Thymus (tissue), 14 donors: ENCODE results near the gene KBTBD2. TPM values are rescaled to one million over a fixed set of nuclear protein-coding genes. Genes with fewer than 3 reads are reported as not detected.

Experiments used
- DNase-seq, 9 donors: peaks; one replicate each; pipeline ENCODE4 v3.0.0-alpha.2; 2013; ENCODE audit warnings: low spot score in 9 of 9, low read depth in 6 of 9, missing footprints in 1 of 9
- H3K27ac ChIP-seq, 2 donors: one replicate each; pipeline ENCODE4 v1.5.1; 2013; ENCODE audit warnings: control low read depth in 1 of 2, low read depth in 1 of 2, low read length in 1 of 2, mild to moderate bottlenecking in 1 of 2, moderate library complexity in 1 of 2
- H3K27me3 ChIP-seq, 2 donors: one replicate each; pipeline ENCODE4 v1.5.1; 2013; ENCODE audit warnings: low read length in 1 of 2; ENCODE audit not compliant: control insufficient read depth in 2 of 2, insufficient read depth in 1 of 2
- H3K36me3 ChIP-seq, 2 donors: one replicate each; pipeline ENCODE4 v1.5.1; 2013; ENCODE audit warnings: low read length in 1 of 2, mild to moderate bottlenecking in 1 of 2, moderate library complexity in 1 of 2; ENCODE audit not compliant: control insufficient read depth in 2 of 2, insufficient read depth in 2 of 2
- H3K4me1 ChIP-seq, 2 donors: one replicate each; pipeline ENCODE4 v1.5.1; 2013; ENCODE audit warnings: low read length in 2 of 2; ENCODE audit not compliant: control insufficient read depth in 2 of 2, insufficient read depth in 2 of 2
- H3K4me3 ChIP-seq, 2 donors: one replicate each; pipeline ENCODE4 v1.5.1; 2013; ENCODE audit warnings: low read length in 2 of 2, control low read depth in 1 of 2, mild to moderate bottlenecking in 1 of 2
- H3K9me3 ChIP-seq, 2 donors: one replicate each; pipeline ENCODE4 v1.5.1; 2013; ENCODE audit warnings: low read length in 1 of 2, mild to moderate bottlenecking in 1 of 2; ENCODE audit not compliant: control insufficient read depth in 2 of 2, insufficient read depth in 1 of 2
- WGBS: extraction: QIAGEN DNeasy Blood & Tissue Kit; methylation state at CpG from one replicate; pipeline ENCODE4 v1.1.7; 2013; 5-methylcytosine and 5-hydroxymethylcytosine counted together
- long read RNA-seq, 10 donors: transcript quantifications; one replicate each; lab custom pipeline, GENCODE V29; 2026
- polyA plus RNA-seq: library from polyadenylated mRNA; stranded (reverse); fragments of 200-250 nt; gene quantifications from one replicate; pipeline ENCODE4 v1.2.3, GENCODE V29; 2013
- total RNA-seq: library from RNA; stranded (reverse); fragments of 120-200 nt; gene quantifications from one replicate; pipeline ENCODE4 v1.2.4, GENCODE V29; 2013
- donor health status: healthy.

Gene KBTBD2
- total RNA-seq (31.3 TPM), polyA plus RNA-seq (24.1 TPM)
- long read RNA-seq, donor 1, result 0 reads
- long read RNA-seq, donor 2, result 0 reads
- long read RNA-seq, donor 3, transcript KBTBD2-201 (4 exons, 3,745 nt), result major isoform, 10 of 10 reads
- long read RNA-seq, donor 3, partial matches to known transcripts, result 0 of 10 reads
- long read RNA-seq, donor 3, other reads (novel, unspliced or antisense), result 0 of 10 reads
- long read RNA-seq, donor 4, transcript KBTBD2-201 (4 exons, 3,745 nt), result major isoform, 6 of 6 reads
- long read RNA-seq, donor 4, partial matches to known transcripts, result 0 of 6 reads
- long read RNA-seq, donor 4, other reads (novel, unspliced or antisense), result 0 of 6 reads
- long read RNA-seq, donor 5, transcript KBTBD2-201 (4 exons, 3,745 nt), result major isoform, 14 of 14 reads
- long read RNA-seq, donor 5, partial matches to known transcripts, result 0 of 14 reads
- long read RNA-seq, donor 5, other reads (novel, unspliced or antisense), result 0 of 14 reads
- long read RNA-seq, donor 6, transcript KBTBD2-201 (4 exons, 3,745 nt), result major isoform, 9 of 9 reads
- long read RNA-seq, donor 6, partial matches to known transcripts, result 0 of 9 reads
- long read RNA-seq, donor 6, other reads (novel, unspliced or antisense), result 0 of 9 reads
- long read RNA-seq, donor 7, transcript KBTBD2-201 (4 exons, 3,745 nt), result major isoform, 8 of 8 reads
- long read RNA-seq, donor 7, partial matches to known transcripts, result 0 of 8 reads
- long read RNA-seq, donor 7, other reads (novel, unspliced or antisense), result 0 of 8 reads
- long read RNA-seq, donor 8, partial matches to known transcripts, result 0 of 2 reads
- long read RNA-seq, donor 8, other reads (novel, unspliced or antisense), result 0 of 2 reads
- long read RNA-seq, donor 9, transcript KBTBD2-201 (4 exons, 3,745 nt), result major isoform, 5 of 5 reads
- long read RNA-seq, donor 9, partial matches to known transcripts, result 0 of 5 reads
- long read RNA-seq, donor 9, other reads (novel, unspliced or antisense), result 0 of 5 reads
- long read RNA-seq, donor 10, transcript KBTBD2-201 (4 exons, 3,745 nt), result major isoform, 5 of 5 reads
- long read RNA-seq, donor 10, partial matches to known transcripts, result 0 of 5 reads
- long read RNA-seq, donor 10, other reads (novel, unspliced or antisense), result 0 of 5 reads

- H3K4me1 ChIP-seq, result peaks cover 7 to 20% of the 10 kb centered on the region in 2 donors
- WGBS, result under 1% methylated on average over 104 of the region's 104 CpGs
These were observed at the start of gene KBTBD2 for GRCh38 chr7:32891043-32891799. KBTBD2 (minus strand) TSS chr7:32891760; CDS start chr7:32879604, 12,156 bp downstream.

GRCh38 chr7:32941181-32941580, 49.6 kb upstream of the KBTBD2 start:
- peaks cover 1 to 3% of the 10 kb centered on the region in 2 donors for H3K9me3 ChIP-seq
- peaks cover 5 to 8% of the 10 kb centered on the region in 2 donors for H3K4me1 ChIP-seq
- 90% methylated on average over 5 of the region's 5 CpGs for WGBS
- H3K27me3 ChIP-seq, result peaks cover 14 to 41% of the 10 kb centered on the region in 2 donors
- no peak overlapping the region for H3K27ac ChIP-seq
- no peaks in the 10 kb centered on the region for H3K36me3 ChIP-seq
- no peak for DNase-seq
- no peak overlapping the region for H3K4me3 ChIP-seq

More at GRCh38 chr7:32891043-32891799, at the start of gene KBTBD2:
- no peaks in the 10 kb centered on the region for H3K9me3 ChIP-seq
- peak; percentile 25 to 79 (median 57) for DNase-seq
- H3K36me3 ChIP-seq, result peaks cover 0 to 5% of the 10 kb centered on the region in 2 donors
- H3K4me3 ChIP-seq, result peak within 1 kb of the TSS; percentile 82 to 97
- peak within 1 kb of the TSS; percentile 99 for H3K27ac ChIP-seq
- H3K27me3 ChIP-seq, result no peaks in the 10 kb centered on the region

DNA sequence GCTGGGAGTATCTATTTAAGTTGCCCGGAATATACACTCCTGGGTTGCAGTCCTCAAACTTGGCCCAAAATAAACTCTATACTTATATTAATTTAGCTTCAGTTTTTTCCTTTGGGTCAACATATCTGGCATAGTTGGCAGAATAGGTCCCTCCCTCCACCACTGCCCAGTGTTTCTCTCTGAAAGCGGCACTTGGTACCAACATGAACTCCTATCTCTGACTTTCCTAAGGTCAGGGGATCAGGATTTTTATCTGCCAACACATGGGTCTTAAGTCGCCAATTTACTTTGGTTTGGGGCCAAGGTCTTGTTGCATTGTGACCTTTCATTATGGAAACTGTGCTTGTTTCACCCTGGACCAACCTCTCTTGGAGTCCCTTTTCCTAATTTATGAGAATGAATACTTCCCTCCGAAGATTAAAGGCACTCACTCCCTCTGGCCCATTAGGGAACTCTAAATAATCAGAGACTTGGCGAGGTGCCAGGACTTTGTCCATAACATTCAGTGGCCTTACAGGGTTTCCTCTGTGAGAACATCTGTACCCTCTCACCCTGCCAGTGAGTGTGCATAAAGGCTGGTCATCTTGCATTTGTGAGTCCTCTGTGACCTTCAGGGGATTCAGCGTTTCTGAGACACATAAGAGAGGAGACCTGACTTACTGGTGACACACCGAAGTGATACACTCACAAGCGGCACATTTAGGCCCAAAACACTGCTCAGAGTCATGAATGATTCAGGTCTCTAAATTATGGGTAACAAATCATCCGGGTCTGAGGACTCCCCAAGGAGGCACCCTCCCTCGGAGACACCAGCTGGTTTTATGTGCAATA, 46.0 kb upstream of the KBTBD2 start:
- Histone ChIP-seq H3K4me3 (no peak overlapping the region), H3K4me1 (peaks cover 3 to 8% of the 10 kb centered on the region in 2 donors), H3K36me3 (no peaks in the 10 kb centered on the region), H3K27me3 (peaks cover 8 to 21% of the 10 kb centered on the region in 2 donors), H3K9me3 (no peaks in the 10 kb centered on the region), H3K27ac (no peak overlapping the region)
- no peak for DNase-seq
- 95% methylated on average over 10 of the region's 10 CpGs for WGBS

DNA sequence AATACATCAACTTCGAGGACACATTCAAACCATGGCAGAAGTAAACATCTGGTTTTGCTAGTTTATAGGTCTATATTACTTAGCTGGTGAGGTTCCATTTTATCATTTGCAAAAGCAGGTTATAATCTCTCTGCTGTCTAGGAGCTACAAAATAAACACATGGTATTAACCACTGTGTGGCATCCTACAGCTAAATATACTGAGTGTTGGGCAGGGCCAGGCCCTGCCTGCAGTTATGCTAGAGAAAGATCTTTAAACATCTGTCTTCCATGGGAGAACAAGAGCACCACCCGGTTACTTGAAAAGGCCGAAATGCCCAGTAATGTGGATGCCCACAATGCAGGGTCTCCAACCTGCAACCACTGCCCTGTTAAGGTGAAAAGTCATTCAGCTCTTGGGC, 45.1 kb upstream of the KBTBD2 start:
- peaks cover 0 to 13% of the 10 kb centered on the region in 2 donors for H3K27me3 ChIP-seq
- H3K4me3 ChIP-seq, result no peak overlapping the region
- H3K4me1 ChIP-seq, result peaks cover 0 to 1% of the 10 kb centered on the region in 2 donors
- H3K9me3 ChIP-seq, result no peaks in the 10 kb centered on the region
- no peaks in the 10 kb centered on the region for H3K36me3 ChIP-seq
- no peak overlapping the region for H3K27ac ChIP-seq
- no peak for DNase-seq
- 95% methylated on average over 3 of the region's 3 CpGs for WGBS

DNA sequence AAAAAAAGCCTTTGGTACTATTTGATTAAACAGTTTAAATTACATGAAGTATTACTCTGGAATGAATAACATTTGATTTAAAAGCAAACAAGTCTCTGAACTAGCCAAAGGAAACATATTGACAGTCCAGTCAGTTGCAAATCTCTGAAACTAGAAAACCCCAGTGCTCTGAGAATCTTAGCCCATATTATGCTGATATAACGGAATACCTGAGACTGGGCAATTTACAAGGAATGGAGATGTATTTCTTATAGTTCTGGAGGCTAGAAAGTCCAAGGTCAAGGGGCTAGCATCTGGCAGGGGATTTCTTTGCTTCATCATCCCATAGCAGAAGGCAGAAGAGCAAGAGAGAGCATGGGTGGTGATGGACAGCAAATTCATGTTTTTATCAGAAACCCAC, 44.0 kb upstream of the KBTBD2 start:
- Histone ChIP-seq H3K27me3 (peaks cover 0 to 3% of the 10 kb centered on the region in 2 donors), H3K27ac (no peak overlapping the region), H3K36me3 (no peaks in the 10 kb centered on the region), H3K4me1 (no peaks in the 10 kb centered on the region), H3K9me3 (no peaks in the 10 kb centered on the region), H3K4me3 (no peak overlapping the region)
- no peak for DNase-seq
- 94% methylated on average over 1 of the region's 1 CpG for WGBS

- Histone ChIP-seq H3K27ac (no peak overlapping the region), H3K9me3 (peaks cover 0 to 1% of the 10 kb centered on the region in 2 donors), H3K36me3 (no peaks in the 10 kb centered on the region), H3K4me3 (no peak overlapping the region), H3K27me3 (no peaks in the 10 kb centered on the region), H3K4me1 (no peaks in the 10 kb centered on the region)
- no peak for DNase-seq
- 89% methylated on average over 7 of the region's 7 CpGs for WGBS
These were observed 38.8 kb upstream of the KBTBD2 start for GRCh38 chr7:32930378-32930777.

GRCh38 chr7:32929430-32930143, 38.0 kb upstream of the KBTBD2 start:
- no peaks in the 10 kb centered on the region for H3K27me3 ChIP-seq
- H3K4me1 ChIP-seq, result no peaks in the 10 kb centered on the region
- no peaks in the 10 kb centered on the region for H3K36me3 ChIP-seq
- no peak for DNase-seq
- no peak overlapping the region for H3K27ac ChIP-seq
- no peak overlapping the region for H3K4me3 ChIP-seq
- peaks cover 0 to 1% of the 10 kb centered on the region in 2 donors for H3K9me3 ChIP-seq
- WGBS, result 95% methylated on average over 13 of the region's 13 CpGs
